ENCODE measurements around the gene WRAP73. TPM values are rescaled to one million over a fixed set of nuclear protein-coding genes. Genes with fewer than 3 reads are reported as not detected.
A peak's percentile ranks its signal among the peaks of the same experiment; 100 is the strongest.

The WRAP73 gene
- total RNA-seq, 1 experiment from 2014 or later: 47.9 TPM

DNA sequence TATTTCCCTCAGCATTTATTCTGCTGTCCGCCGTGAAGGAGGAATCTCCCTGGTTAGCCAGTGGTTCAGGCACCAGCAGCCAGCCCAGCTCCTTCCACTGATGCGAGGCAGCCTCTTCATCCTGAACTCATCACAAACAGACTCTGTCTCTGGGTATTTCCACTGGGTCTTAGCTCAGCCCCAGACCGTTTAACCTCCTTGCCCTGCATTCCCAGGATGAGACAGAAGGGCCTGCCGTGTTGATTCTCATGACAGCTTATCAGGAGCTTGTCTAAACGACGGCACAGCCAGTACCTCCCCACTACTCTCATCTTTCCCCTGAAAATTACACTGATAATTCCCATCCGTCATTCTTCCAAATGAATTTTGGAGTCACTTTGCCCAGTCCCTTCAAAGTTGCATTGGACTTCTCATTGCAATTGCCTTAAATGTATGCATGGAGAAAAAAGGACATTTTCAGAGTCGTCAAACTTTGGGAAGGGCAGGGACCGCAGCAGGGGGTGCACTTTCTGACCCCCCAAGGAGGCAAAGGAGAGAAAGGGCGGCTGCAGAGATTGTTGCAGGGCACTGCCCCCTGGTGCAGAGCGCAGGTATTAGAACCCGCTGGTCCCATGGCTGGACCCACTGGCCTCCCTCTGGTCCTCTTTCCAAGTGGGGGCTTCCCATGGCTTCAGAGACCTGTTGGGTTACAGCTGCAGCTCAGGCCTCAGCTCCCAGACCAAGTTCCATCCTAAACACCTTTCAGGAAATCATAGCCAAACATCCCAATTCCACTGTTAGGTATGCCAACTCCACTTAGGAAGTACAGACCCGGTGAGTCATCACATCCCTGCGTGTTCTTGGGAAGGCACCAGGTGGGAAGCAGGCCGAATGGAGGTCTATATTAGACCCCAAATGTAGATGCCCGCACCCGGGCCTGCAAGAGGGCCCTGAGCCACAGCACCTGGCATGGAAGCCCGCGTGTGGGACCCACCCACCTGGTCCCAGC is 34.9 kb downstream of the WRAP73 start:
- Histone ChIP-seq H3K4me3 (no peak overlapping the region), H3K36me3 (no peaks in the 10 kb centered on the region), H3K27me3 (peaks cover 41% of the 10 kb centered on the region), H3K9me3 (replicated peaks) (no peaks in the 10 kb centered on the region), H3K27ac (no peak overlapping the region), H3K4me1 (peaks cover 18% of the 10 kb centered on the region)
- DNase-seq: peak; percentile 40 to 57

DNA sequence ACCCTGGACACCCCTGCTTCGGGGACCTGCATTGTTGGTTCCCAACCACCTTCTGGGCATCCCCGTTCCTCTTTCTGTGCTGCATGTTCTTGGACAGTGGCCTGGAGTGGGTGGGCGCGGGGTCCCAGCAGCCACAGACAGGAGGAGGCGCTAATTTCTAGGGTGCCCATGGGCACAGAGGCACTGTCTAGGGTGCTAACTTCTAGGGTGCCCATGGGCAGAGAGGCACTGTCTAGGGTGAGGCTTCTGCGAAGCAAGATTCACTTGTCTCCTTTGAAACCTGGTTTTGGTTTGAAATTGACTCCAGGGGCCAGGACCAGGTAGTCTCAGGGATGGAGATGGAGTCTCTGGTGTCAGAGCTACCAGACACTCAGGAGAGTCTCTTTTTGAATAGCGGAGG is 37.8 kb downstream of the WRAP73 start:
- peaks cover 18% of the 10 kb centered on the region for H3K4me1 ChIP-seq
- H3K27me3 ChIP-seq: peaks cover 46% of the 10 kb centered on the region
- no peak for DNase-seq

DNA sequence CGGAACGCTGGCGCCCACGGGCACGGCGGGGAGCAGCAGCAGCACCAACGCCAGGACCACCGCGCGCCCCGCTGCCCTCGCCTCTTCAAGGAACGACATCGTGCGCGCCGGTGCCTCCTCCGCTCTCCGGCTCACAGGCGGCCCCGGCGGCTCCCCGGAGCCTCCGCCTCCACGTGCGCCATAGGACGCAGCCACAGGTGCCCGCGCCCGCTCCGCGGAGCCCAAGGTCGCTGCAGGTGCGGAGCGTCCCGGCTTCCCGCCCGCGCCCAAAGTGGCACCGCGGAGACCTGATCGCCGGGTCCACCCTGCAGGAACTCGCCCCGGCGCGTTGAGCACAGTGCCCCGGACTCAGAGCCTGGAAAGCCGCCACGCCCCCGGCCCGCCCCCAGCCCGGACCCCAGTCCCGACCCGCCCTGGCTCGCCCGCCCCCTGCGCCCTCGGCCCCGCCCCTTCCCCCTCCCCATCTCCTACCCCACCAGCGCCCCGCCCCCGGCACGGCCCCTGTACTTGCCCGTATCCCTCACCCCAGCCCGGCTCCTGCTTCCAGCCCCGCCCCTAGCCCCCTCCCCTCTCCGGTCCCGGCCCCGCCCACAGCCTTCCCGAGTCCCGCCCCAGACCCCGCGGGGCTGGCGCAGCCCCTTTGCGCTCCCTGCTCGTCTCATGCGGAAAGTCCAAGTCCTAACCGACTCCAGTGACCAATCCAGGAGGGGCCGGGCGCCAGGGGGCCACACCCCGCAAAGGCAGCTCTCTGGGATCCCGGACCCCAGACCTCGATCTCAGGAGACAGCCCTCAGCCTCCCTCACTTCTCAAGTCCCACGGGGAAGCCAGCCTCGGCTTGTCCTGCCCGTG is 38.5 kb downstream of the WRAP73 start, which contains the start of gene MEGF6:
Gene MEGF6 (minus strand): TSS at position 339 of the 850 bp plus-strand sequence. CDS start 240 bp downstream, at position 99.
- no peaks in the 10 kb centered on the region for H3K36me3 ChIP-seq
- no peak within 1 kb of the TSS for H3K27ac ChIP-seq
- DNase-seq: no peak
- no peak within 1 kb of the TSS for H3K4me3 ChIP-seq
- H3K4me1 ChIP-seq: peaks cover 18% of the 10 kb centered on the region
- H3K9me3 ChIP-seq (replicated peaks): no peaks in the 10 kb centered on the region
- H3K27me3 ChIP-seq: peaks cover 49% of the 10 kb centered on the region

More for the DNA sequence above, 37.8 kb downstream of the WRAP73 start:
- no peak overlapping the region for H3K4me3 ChIP-seq
- H3K9me3 ChIP-seq (replicated peaks): no peaks in the 10 kb centered on the region
- H3K36me3 ChIP-seq: no peaks in the 10 kb centered on the region
- H3K27ac ChIP-seq: no peak overlapping the region

DNA sequence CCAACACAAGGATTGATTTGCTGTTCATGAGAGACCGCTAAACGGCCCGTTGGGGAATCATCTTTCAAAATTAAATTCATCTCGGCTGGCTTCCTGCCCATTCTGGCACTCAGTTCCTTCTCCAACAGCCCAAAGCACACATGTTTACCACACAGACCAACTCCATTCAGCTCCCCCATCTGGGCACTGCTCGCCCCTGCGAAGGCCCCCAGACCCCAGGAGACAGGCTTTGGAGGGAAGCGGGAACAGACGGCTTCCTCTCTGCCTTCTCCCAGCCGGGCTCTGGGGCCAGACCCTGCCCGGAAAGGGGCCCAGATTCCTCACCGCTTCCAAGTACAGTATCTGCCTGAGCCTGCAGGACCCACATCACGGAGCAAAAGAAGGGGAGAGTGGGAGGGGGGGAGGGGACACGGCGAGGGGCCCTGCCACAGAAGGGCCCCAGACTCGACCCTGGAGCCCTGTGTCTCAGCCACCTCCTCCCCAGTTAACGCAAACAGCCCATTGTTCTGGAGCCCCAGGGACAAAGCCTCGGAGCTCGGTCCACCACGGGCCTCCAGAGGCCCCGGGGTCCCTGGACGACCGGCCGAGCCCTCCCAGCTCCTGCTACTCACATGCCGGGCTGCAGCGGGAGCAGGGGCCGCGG is 39.3 kb downstream of the WRAP73 start:
- peak in 1 of 2 experiments; percentile 43 for DNase-seq
- no peak overlapping the region for H3K4me3 ChIP-seq
- peaks cover 18% of the 10 kb centered on the region for H3K4me1 ChIP-seq
- peaks cover 44% of the 10 kb centered on the region for H3K27me3 ChIP-seq
- no peaks in the 10 kb centered on the region for H3K36me3 ChIP-seq
- H3K9me3 ChIP-seq (replicated peaks): no peaks in the 10 kb centered on the region
- H3K27ac ChIP-seq: no peak overlapping the region

DNA sequence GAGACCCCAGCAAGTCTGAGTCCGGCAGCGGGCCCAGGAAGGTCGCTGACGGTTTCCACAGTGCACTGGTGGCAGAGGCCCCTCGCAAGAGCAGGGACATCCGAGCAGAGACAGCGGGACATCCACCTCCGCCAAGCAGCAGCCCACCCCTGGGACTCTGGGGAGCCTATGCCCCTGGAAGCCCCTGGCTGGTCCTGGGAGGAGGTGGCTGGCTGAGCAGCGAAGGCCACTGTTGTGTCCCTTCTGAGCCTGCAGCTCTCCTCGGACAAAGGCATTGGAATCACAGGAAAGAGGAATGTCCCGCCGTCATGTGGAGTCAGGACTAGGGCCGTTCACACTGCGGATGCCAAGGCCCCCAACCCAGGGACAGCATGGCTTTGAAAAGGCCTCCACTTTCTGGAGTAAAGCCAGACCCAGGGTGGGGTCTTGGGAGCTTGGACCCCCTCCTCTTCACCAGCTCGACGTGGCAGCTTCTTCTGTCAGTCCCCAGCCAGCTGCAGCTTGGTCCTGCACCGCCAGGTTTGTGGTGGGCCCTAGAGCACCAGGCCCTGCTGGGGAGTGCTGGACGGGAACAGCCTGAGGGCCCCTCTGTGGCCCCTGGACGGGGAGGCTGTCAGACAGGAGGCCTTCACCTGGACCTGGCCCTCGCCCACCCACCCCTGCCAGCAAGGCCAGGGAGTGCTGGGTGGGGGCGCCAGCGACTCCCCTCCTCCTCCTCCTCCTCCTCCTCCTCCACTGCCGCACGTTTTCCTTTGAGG is 40.0 kb downstream of the WRAP73 start:
- peaks cover 18% of the 10 kb centered on the region for H3K4me1 ChIP-seq

DNA sequence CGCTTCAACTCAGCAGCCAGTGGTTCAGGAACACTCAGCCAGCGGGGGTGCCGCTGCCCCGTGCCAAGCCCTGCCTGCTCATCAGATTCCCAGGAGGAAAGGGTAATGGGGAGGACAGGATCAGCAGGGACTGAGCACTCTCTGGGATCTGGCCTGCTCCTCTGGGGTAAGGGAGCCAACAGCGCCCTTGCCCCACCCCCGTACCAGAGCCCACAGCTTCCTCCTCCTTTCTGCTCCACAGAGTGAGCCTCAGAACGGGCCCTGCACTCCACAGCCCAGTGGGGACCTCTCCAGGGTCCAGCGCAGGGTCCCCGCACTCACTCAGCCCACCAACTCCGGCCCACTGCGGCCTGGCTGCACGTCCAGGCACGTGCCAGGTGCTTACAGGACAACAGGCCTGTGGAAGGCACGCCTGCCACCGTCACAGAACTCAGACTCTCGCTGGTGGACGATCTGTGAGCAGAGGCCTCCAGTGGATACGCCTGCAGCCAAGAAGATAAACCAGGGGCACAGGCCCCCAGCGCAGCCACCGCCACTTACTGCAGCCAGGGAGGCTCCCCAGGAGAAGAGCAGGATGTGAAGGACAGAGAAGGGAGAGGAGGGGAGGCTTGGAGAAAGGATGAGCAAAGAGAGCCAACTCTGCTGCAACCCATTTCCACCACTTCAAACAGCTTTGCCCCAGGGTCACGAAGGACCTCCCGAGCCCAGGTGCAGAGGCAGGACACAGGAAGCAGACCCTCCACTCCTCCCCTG is 40.7 kb downstream of the WRAP73 start:
- H3K27ac ChIP-seq: no peak overlapping the region
- DNase-seq: no peak
- H3K4me3 ChIP-seq: no peak overlapping the region
- peaks cover 14% of the 10 kb centered on the region for H3K4me1 ChIP-seq
- H3K36me3 ChIP-seq: no peaks in the 10 kb centered on the region
- H3K9me3 ChIP-seq (replicated peaks): no peaks in the 10 kb centered on the region; the same call in 1 of the 2 replicates
- H3K27me3 ChIP-seq: peaks cover 33% of the 10 kb centered on the region

More for the DNA sequence above, 40.0 kb downstream of the WRAP73 start:
- DNase-seq: no peak
- Histone ChIP-seq H3K9me3 (replicated peaks) (no peaks in the 10 kb centered on the region; the same call in 1 of the 2 replicates), H3K27me3 (peaks cover 37% of the 10 kb centered on the region), H3K4me3 (no peak overlapping the region), H3K27ac (no peak overlapping the region), H3K36me3 (no peaks in the 10 kb centered on the region)

DNA sequence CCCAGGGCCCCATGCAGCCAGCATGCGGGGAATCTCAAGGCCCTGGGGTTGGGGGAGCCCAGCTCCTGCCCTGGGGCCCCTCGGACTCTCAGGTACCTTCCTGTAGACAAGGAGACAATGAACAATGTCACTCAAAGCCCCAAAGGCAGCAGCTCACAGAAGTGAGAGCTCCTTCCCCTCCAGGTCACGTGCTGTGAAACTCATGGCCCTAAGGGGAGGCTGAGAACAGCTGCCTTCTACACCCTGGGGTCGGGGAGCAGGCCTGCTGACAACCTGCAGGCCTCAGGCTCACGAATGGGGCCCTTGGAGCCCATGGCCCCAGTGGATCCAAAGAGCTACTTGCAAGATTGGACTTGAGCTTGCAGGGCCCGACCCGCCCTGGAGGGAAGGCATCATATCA is 41.7 kb downstream of the WRAP73 start:
- DNase-seq: peak in 1 of 2 experiments; percentile 40
- Histone ChIP-seq H3K27me3 (peaks cover 38% of the 10 kb centered on the region), H3K4me1 (peaks cover 3% of the 10 kb centered on the region), H3K4me3 (no peak overlapping the region), H3K27ac (no peak overlapping the region), H3K36me3 (no peaks in the 10 kb centered on the region), H3K9me3 (replicated peaks) (no peaks in the 10 kb centered on the region; the same call in 1 of the 2 replicates)

DNA sequence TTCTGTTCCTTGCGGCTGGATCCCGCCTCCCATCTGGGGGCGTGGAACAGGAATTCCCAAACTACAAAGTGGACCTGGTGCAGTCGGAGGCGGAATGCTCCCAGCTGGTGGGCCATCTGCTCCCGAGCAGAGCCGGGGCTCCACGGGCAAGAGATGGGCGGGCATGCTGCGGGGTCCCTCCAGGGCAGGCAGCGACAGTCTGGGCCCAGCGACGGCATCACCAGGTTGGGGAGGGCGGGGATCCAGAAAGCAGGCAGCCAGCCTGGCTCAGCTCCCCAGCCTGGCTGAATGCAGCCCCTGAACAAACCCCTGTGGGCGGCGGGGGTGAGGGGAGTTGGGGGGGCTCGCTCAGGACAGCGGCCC is 42.2 kb downstream of the WRAP73 start:
- Histone ChIP-seq H3K27me3 (peaks cover 43% of the 10 kb centered on the region), H3K4me1 (no peaks in the 10 kb centered on the region), H3K9me3 (replicated peaks) (no peaks in the 10 kb centered on the region; the same call in 1 of the 2 replicates), H3K36me3 (no peaks in the 10 kb centered on the region), H3K4me3 (no peak overlapping the region), H3K27ac (no peak overlapping the region)
- no peak for DNase-seq

DNA sequence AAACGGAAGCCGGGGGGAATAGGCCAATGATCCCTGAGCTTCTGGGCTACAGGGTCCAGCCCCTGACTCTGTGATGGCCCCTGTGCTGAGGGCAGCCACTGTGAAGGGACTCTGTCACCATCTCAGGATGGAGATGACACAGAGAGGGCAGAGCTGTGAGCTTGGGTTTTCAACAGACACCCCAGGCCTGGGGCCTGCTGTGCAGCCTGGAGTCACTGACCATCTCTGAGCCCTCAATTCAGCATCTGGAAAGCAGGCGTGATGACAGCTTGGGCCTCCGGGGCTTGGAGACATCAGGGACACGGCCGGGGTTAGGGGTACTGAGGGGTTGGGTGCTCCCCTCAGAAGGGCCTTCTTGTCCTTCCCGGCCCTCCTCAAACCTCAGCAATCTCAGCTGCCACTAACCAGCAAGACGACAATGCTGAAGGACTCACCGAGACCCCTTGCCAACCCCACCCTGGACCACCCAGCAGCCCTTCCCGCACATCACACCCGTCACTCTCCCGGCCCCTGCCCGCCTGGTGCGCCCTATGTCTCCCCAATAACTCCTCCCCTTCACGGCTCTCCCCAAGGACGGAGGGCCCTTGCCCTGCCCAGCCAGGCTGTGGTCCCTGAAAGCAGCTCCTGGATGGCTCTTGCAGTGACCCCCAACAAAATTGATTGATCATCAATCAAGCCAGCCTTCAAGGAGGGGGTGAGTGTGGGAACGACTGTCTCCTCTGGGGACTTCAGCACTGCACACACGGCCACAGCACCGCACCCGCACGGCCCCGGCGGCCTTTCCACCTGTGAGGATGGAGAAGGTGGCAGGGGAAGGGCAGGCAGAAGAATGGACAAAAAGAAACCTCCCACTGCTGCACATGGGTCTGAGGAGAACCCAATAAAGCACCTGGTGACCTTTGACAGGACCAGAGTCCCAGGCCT is 42.9 kb downstream of the WRAP73 start:
- DNase-seq: no peak
- Histone ChIP-seq H3K36me3 (no peaks in the 10 kb centered on the region), H3K9me3 (replicated peaks) (no peaks in the 10 kb centered on the region; the same call in 1 of the 2 replicates), H3K27ac (no peak overlapping the region), H3K4me1 (no peaks in the 10 kb centered on the region), H3K4me3 (no peak overlapping the region), H3K27me3 (peaks cover 46% of the 10 kb centered on the region)

DNA sequence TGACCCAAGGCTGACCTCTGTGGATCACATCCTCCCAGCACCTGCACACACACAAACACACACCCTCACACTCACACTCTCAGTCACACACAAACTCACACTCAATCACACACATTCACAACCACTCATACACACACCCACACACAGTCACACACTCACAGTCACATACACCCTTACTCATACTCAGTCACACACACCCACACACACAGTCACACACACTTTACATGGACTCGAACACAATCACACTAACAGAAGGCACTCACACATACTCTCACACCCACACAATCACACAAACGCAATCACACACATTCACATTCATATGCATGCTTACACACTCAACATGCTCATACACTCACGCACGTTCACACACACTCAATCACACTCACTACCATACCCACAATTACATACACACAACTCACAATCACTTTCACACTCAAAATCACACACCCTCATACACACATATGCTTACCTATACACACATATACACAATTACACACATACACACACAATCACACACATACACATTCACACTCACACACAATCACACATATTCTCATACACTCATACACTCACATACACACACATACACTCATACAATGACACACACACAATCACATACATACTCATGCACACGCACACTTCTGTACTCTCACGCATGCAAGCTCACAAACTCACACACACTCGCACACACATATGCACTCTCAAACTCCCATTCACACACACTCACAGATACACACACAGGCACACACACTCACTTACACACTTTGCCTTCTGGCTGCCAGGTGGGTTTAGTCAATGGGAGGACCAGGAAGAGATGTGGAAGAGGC is 44.7 kb downstream of the WRAP73 start:
- no peak for DNase-seq
- Histone ChIP-seq H3K4me3 (no peak overlapping the region), H3K4me1 (no peaks in the 10 kb centered on the region), H3K27ac (no peak overlapping the region), H3K27me3 (peaks cover 58% of the 10 kb centered on the region), H3K9me3 (replicated peaks) (no peaks in the 10 kb centered on the region; the same call in 1 of the 2 replicates), H3K36me3 (no peaks in the 10 kb centered on the region)

DNA sequence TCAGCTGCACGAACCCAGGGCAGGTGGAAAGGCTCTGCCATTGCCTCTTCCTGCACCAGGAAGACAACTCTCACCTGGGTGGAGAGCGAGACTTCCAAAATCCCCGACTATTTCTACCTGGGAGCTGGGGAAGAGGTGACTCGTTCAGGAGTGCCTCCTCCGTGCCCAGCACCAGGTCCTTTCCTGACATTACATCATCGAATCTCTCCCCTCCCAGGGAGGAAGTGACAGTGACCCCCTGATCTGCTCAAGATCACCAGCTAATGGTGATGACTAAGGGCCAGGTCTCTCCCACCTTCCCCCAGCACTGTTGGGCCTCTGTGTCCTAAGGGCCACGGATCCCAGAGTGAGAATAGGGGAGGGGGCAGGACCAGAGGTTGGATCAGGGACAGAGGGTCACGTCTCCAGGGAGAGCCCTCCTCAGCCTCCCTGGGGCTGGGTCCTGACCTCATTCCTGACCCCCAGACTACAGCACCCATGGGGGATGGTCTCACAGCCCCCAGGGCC is 45.4 kb downstream of the WRAP73 start:
- Histone ChIP-seq H3K36me3 (no peaks in the 10 kb centered on the region), H3K4me3 (no peak overlapping the region), H3K9me3 (replicated peaks) (no peaks in the 10 kb centered on the region; the same call in 1 of the 2 replicates), H3K27ac (no peak overlapping the region), H3K27me3 (peaks cover 58% of the 10 kb centered on the region), H3K4me1 (no peaks in the 10 kb centered on the region)
- no peak for DNase-seq

Data from SJCRH30 (cell line).